Stimulated activated CD8-positive, alpha-beta memory T cell treated with anti-CD3 and anti-CD28 coated beads, Interleukin-4, amount 100 ng/mL, for 24 hours (primary cell): ENCODE results near the gene ZC3H12A.
A peak's percentile ranks its signal among the peaks of the same experiment; 100 is the strongest.
"Not testable (repeated sequence)": the region's sequence is repeated elsewhere in the genome, so short reads cannot be mapped to it uniquely, and the experiment has no call there.

Experiments
- DNase-seq: peaks from one replicate; pipeline ENCODE4 v3.0.0-alpha.2; 2020; ENCODE audit warnings: low read depth

The ZC3H12A gene

DNA sequence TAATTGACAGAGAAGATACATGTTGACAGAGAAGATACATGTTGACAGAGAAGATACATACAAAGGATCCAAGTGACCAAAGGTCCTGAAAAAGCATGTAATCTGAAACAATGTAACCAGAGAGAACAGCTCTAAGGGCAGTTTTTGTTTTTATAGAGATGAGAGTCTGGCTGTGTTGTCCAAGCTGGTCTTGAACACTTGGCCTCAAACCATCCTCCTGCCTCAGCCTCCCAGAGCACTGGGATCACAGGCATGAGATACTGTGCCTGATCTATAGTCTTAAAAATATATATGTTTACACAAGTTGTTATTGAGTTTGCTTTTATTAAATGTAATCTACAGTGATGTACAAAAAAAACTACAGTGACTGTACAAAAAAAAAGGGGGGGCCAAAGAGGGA is 27.7 kb downstream of the ZC3H12A start:
- DNase-seq = no peak

DNA sequence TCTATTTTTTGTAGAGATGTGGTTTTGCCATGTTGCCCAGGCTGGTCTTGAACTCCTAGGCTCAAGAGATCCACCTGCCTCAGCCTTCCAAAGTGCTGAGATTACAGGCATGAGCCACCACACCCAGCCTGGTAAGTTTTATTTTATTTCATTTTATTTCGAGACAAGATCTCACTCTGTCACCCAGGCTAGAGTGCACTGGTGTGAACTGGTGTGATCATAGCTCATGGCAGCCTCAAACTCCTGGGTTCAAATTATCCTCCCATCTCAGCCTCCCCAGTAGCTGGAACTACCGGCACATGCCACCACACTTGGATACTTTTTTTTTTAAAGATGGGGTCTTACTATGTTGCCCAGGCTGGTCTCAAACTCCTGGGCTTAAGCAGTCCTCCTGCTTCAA is 28.4 kb downstream of the ZC3H12A start:
- not testable (repeated sequence) for DNase-seq

DNA sequence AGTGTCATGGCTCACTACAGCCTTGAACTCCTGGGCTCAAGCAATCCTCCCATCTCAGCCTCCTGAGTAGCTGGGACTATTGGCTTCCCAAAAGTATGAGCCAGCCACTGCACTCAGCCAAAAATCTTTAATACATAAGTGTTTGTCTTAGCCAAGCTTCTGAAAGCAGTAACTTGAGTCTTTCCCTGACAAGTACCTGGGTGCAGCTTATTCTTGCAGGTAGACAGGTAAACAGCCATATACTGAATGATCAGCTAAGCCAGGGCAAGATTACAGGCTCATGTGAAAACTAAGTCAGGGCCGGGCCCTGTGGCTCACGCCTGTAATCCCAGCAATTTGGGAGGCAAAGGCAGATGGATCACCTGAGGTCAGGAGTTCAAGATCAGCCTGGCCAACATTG is 32.4 kb downstream of the ZC3H12A start:
- DNase-seq = no peak

DNA sequence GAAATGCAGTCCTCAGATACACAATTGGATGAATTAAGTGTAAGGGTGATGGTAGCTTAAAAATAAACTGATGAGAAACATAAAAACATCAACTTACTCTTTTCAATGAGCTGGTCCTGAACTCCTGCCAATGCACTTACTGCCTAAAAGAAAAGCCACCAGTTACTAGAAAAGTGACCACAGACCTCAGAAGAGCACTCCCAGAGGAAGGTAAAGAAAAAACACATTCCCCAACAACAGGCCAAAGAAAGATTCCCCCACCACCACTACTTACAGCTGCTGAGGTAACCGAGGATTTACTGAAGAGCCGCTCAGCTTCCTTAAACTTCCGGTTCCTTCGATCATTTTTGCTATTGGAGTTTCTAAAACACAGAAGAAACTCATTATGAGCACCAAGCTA is 34.8 kb downstream of the ZC3H12A start:
- DNase-seq = no peak

DNA sequence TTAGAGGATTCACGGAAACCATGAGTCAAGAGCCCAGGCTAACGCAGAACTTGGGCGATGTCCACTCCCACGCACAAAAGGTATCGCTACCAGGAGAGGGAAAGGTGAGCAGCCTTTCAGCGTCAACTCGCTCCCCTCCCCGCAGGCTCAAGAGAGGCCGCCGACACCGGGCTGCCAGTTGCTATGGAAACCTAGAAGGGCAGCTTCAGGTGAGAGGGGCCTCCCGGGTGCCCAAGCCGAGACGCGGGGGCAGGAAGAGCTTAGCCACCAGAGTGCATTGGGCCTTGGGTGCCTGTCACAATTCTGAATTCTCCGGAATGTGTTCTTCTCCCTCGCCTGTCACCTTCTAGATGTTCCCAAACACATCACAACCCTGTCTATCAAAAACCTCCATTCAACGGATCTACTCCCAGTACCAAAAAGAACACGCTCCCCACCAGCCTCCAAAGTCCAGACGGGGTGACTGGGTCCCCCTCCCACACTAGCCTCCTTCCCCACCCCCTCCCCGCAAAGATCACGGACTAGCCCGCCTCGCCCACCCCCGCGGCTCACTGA is 39.5 kb downstream of the ZC3H12A start:
- peak; percentile 48 for DNase-seq

DNA sequence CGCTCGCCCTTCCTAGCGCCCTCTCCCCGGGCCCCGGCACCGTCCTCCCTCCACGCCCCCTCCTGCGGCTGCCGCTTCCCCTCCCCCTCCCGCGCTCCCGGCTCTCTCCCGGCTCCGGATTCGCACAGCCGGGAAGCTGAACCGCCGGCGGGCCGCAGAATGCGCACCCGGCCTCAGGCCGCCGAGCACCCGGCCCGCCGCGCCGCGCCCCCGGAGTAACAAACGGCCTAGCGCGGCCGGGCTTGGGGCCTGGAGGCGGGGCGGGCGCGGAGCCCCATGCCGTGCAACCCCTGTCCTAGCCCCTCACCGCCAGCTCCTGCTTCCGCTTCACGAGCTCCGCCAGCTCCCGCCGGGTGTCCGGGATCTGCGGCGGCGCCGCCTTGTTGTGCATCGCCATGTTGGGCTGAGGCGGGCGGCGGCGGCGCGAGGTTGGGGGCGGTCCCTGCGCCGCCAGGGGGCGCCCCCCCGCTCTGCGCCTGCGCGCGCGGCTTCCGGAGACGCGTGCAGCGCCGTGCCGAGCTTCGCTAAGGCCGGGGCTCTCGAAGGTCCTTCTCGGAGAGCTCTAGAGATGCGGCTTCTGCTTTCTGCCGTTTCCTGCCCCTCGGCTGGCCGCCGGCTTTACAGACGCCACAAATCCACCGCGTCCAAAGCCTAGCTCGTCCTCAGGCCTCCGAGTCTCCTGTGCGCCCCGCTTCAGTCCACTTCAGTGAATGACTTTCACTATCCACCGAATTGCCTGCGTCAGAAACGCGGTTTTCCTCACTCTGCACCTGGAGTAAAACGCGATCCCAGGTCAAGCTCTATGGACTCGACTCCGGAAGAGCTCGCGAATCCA is 40.2 kb downstream of the ZC3H12A start, which contains the start of gene MEAF6:
TSS of gene MEAF6 (minus strand) at position 417 of the 835 bp plus-strand sequence. CDS start at position 397, 20 bp downstream.
- DNase-seq = peak; percentile 77

DNA sequence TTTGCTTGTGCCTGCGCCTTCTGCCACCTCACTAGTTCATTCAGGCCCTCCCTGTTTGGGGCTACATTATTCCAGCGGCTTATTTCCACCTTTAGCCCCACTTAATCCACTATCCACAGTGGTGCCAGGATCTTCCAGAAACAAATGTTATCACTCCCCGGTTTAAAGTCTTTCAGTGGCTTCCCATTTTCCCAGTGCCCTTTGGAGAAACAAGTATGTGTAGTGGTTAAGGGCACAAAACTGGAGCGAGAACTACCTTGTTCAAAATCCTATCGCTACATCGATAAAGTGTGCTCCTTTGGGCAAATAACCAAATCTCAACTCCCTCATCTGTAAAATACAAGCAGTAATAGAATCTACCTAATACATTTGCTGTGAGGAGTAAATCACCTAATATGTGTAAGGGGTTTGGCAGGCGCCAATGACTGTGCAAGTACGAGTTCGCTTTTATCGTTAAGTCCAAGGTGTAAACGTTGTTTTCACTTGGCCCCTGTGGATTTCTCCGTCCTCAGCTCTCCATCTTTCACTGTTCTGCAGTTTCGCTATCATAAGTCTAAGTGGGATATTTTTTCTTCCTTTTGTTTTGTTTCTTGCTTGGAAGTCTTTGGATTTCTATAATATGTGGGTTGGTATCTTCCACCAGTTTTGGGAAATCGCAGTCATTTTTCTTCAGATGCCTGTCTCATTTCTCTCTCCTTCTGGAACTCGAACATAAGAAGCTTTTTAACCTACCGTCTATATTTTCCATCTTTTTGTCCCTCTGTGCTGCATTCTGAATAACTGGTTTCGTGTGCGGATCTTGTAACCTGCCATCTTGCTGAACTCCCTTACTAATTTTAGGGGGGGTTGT is 41.0 kb downstream of the ZC3H12A start:
- no peak for DNase-seq

DNA sequence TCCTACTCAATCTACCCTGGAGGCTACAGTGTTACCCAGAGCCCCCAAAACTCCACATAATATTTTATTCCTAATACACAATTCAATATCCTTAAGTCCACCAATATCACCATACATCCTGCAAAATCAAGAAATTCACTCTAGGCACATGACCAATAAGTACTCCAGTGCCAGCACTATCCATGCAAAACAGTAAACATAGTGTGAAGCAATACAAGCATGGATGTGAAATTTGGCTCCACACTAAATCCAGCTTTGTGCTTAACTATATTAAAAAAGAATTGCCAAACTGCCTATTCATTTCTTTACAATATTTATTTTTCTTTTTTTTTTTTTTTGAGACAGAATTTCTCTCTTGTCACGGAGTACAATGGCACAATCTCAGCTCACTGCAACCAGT is 43.2 kb downstream of the ZC3H12A start:
- no peak for DNase-seq

DNA sequence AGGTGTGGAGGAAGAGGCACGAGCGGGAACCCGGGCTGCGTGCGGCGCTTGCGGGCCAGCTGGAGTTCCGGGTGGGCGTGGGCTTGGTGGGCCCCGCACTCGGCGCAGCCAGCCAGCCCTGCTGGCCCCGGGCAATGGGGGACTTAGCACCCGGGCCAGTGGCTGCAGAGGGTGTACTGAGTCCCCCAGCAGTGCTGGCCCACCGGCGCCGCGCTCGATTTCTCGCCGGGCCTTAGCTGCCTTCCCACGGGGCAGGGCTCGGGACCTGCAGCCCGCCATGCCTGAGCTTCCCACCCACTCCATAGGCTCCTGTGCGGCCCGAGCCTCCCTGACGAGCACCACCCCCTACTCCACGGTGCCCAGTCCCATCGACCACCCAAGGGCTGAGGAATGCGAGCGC is 43.9 kb downstream of the ZC3H12A start:
- not testable (repeated sequence) for DNase-seq

DNA sequence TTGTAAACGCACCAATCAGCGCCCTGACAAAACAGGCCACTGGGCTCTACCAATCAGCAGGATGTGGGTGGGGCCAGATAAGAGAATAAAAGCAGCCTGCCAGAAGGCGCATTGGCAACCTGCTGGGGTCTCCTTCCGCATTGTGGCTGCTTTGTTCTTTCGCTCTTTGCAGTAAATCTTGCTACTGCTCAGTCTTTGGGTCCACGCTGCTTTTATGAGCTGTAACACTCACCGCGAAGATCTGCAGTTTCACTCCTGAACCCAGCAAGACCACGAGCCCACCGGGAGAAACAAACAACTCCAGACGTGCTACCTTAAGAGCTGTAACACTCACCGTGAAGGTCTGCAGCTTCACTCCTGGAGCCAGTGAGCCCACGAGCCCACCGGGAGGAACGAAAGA is 44.5 kb downstream of the ZC3H12A start:
- DNase-seq = peak; percentile 36

DNA sequence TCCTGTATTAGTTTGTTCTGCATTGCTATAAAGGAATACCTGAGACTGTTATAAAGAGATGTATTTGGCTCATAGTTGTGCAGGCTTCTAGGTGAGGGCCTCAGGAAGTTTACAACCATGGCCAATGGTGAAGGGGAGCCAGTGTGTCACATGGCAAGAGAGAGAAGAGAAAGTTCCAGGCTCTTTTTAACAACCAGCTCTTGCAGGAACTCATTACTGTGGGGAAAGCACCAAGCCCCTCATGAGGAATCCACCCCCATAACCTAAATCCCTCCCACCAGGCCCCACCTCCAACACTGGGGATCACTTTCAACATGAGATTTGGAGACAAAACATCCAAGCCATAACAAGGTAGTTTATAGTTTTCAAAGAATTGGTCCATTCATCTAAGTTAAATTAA is 45.2 kb downstream of the ZC3H12A start:
- DNase-seq = no peak

DNA sequence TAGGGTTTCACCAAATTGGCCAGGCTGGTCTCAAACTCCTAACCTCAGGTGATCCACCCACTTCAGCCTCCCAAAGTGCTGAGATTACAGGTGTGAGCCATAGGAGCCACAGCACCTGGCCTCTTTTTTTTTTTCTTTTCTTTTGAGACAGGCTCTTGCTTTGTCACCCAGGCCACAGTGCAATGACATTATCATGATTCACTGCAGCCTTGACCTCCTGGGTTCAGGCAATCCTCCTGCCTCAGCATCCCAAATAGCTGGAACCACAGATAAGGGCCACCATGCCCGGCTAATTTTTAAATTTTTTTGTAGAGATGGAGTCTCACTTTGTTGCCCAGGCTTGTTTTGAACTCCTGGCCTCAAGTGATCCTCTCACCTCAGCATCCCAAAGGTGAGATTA is 55.5 kb downstream of the ZC3H12A start:
- not testable (repeated sequence) for DNase-seq

DNA sequence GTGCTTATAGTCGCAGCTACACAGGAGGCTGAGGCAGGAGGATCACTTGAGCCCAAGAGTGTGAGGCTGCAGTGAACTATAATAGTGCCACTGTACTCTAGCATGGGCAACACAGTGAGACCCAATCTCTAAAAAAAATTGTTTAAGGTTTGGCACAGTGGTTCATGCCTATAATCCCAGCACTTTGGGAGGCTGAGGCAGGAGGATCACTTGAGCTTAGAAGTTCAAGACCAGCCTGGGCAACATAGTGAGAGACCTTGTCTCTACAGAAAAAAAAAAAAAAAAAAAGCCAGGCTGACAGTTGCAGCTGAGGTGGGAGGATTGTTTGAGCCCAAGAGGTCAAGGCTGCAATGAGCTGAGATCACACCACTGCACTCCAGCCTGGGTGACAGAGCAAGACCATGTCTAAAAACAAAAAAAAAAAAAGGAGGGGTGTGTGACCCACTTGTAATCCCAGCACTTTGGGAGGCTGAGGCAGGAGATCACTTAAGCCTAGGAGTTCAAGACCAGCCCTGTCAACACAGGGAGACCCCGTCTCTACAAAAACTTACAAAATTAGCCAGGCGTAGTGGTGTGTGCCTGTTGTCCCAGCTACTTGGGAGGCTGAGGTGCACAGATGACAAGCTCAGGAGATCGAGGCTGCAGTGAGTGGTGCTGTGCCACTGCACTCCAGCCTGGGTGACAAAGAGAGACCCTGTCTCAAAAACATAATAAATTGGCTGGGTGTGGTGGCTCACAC is 58.2 kb downstream of the ZC3H12A start:
- not testable (repeated sequence) for DNase-seq

DNA sequence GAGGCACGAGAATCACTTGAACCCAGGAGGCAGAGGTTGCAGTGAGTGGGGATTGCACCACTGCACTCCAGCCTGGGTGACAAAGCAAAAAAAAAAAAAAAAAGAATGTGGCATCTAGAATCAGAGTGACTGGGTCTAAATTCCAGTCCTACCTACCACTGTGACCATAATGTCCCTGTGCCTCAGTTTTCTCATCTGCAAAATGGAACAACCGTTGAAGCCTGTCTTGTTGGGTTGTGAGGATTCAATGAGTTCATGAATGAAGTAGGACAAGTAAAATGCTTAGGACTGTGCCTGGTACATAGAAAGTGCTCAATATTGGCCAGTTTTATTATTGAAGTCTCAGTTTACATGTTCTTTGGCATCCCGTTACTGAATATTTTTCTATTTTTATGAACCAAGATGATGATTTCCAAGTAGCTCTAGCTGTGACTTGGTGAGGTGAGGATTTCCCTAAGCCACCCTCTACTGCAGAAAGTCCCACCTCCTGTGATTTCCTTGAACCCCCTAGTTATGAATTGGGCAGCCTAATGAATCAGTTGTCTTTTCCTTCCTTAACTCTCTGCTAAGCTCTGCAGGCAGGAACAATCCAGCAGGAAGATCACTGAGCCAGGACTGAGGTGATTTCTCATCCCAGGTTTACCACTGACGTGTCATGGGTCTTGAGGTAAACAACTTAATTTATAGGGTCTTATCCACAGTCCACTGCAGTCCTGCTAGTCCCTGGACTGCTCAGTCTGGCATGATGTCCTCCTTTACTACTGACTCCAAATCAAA is 59.1 kb downstream of the ZC3H12A start:
- no peak for DNase-seq
